MM.1S (cell line): ENCODE data around the gene APOA1.

Experiments used
- CTCF ChIP-seq: fragments of 300-600 bp; sonication (generic); IDR thresholded peaks from 2 replicates; pipeline ENCODE4 v1.5.1; 2016; ENCODE audit warnings: antibody characterized with exemption, low read length, mixed read lengths
- EZH2 ChIP-seq: fragments of 300-600 bp; sonication (generic); optimal IDR thresholded peaks from 2 replicates; pipeline ENCODE3; 2017; ENCODE audit warnings: low read depth, mild to moderate bottlenecking, antibody characterized with exemption, low read length, mixed read lengths
- EZH2phosphoT487 ChIP-seq: fragments of 300-600 bp; sonication (generic); IDR thresholded peaks from 2 replicates; pipeline ENCODE4 v1.6.1; 2018; ENCODE audit warnings: antibody characterized with exemption, low read length

DNA sequence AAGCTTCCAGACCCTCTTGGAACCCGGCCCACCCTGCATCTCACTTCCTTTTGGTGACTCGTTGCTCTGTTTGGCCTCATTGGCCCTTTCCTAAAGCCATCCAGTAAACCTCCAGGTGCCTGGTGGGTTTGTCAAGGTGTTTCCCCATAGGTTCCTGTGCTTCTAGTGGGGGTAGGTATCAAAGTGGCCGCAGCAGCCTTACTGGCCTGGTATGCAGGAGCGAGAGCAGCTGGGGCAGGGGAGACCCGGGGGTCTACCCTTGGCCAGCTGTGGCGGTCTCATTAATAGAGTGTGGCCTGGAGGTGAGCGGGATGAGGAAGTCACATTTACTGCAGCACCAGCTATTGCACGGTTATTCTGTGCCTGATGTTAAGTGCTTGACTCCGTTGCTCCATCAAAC lies 18.4 kb downstream of the APOA1 start:
- no peak for TF ChIP-seq CTCF
- TF ChIP-seq EZH2phosphoT487: no peak
- no peak for TF ChIP-seq EZH2
